Astrocyte (in vitro differentiated cells and primary cell): ENCODE measurements around the gene TNFRSF1B.

Experiments
- EZH2 ChIP-seq: IDR thresholded peaks from 2 replicates; pipeline ENCODE4 v1.6.1; 2012; ENCODE audit warnings: mild to moderate bottlenecking, low read length, inconsistent platforms; ENCODE audit not compliant: insufficient read depth
- TF ChIP-seq, protein P1 (sequence below): IDR thresholded peaks from 2 replicates; pipeline ENCODE4 v1.5.1; 2011; ENCODE audit warnings: low read depth, mild to moderate bottlenecking, inconsistent platforms, low read length, moderate library complexity; ENCODE audit not compliant: insufficient read depth

DNA sequence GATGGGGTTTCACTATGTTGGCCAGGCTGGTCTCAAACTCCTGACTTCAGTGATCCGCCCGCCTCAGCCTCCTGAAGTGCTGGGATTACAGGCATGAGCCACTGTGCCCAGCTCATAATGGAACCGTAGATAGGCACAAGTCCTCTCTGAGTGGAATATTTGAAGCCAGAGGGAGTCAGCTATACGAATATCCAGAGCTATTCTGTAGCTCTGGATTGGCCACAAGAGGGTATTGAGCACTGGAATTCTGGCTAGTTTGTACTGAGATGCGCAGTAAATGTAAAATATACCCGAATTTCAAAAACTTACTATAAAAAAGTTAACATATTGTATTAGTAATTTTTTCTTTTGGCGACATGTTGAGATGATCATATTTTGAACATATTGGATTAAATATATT is 62.2 kb downstream of the TNFRSF1B start:
- TF ChIP-seq, protein P1, sequence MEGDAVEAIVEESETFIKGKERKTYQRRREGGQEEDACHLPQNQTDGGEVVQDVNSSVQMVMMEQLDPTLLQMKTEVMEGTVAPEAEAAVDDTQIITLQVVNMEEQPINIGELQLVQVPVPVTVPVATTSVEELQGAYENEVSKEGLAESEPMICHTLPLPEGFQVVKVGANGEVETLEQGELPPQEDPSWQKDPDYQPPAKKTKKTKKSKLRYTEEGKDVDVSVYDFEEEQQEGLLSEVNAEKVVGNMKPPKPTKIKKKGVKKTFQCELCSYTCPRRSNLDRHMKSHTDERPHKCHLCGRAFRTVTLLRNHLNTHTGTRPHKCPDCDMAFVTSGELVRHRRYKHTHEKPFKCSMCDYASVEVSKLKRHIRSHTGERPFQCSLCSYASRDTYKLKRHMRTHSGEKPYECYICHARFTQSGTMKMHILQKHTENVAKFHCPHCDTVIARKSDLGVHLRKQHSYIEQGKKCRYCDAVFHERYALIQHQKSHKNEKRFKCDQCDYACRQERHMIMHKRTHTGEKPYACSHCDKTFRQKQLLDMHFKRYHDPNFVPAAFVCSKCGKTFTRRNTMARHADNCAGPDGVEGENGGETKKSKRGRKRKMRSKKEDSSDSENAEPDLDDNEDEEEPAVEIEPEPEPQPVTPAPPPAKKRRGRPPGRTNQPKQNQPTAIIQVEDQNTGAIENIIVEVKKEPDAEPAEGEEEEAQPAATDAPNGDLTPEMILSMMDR: no peak
- TF ChIP-seq EZH2: no peak
